Measurements from ENCODE around the gene TTC29. TPM values are rescaled to one million over a fixed set of nuclear protein-coding genes. Genes with fewer than 3 reads are reported as not detected.

The TTC29 gene
- total RNA-seq, 4 donors from 2014 or later, result not detected

GRCh38 chr4:146932116-146932515 lies 13.5 kb downstream of the TTC29 start:
- no peak for DNase-seq (ENCODE audit: low spot score)
- no peak for TF ChIP-seq CTCF (IDR thresholded peaks at IDR 0.05)
- ATAC-seq (ENCODE audit: low FRiP score), result no peak

DNA sequence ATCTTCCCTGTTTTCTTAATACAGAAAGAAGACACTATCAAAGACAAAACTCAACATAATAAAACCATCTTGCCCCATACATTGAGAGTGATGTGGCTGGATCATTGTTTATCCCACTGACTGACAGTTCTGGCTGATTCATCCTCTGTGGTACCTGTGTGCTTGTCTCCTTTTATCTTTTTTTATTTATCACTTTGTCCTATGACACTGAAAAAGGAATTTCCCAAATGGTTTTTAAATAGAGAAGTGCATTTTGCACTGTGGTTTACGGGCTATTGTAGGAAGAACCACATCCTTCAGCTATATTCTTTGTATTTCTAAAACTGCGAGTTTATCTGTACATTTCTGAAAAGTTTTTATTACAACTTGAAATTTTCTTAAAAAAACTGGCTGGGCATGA lies 15.0 kb downstream of the TTC29 start:
- TF ChIP-seq CTCF (IDR thresholded peaks at IDR 0.05), result no peak
- DNase-seq (ENCODE audit: low spot score) (no peak), ATAC-seq (ENCODE audit: low FRiP score) (no peak)

GRCh38 chr4:146927695-146928094 lies 18.0 kb downstream of the TTC29 start:
- DNase-seq (ENCODE audit: low spot score) (no peak), ATAC-seq (ENCODE audit: low FRiP score) (no peak)
- no peak for TF ChIP-seq CTCF (IDR thresholded peaks at IDR 0.05)

GRCh38 chr4:146916479-146917076 lies 29.1 kb downstream of the TTC29 start:
- no peak for TF ChIP-seq CTCF (IDR thresholded peaks at IDR 0.05)
- no peak for ATAC-seq (ENCODE audit: low FRiP score)

DNA sequence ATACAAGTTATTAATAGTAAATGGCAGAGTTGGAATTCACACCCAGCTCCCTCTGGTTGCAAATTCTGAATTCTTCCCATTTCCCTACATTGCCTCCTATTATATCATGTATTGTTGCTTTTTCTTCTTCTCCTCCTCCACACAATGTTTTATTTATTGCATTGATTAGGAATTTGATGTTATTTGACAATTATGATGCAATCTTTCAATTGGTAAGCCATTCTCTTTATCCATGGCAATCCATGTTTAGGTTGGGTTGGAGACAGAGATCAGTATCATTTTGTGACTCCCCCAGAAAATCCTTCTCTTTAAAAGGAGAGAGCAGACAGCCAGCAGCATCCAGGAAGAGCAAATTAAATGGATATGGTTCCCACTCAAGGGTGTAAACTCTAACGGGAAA lies 30.5 kb downstream of the TTC29 start:
- DNase-seq (ENCODE audit: low spot score), result no peak
- TF ChIP-seq CTCF (IDR thresholded peaks at IDR 0.05), result no peak
- no peak for ATAC-seq (ENCODE audit: low FRiP score)

More at GRCh38 chr4:146916479-146917076, 29.1 kb downstream of the TTC29 start:
- DNase-seq (ENCODE audit: low spot score), result no peak

- ATAC-seq (ENCODE audit: low FRiP score) (no peak), DNase-seq (ENCODE audit: low spot score) (no peak)
- TF ChIP-seq CTCF (IDR thresholded peaks at IDR 0.05), result no peak
Observed at GRCh38 chr4:146900295-146900694, 45.4 kb downstream of the TTC29 start.

DNA sequence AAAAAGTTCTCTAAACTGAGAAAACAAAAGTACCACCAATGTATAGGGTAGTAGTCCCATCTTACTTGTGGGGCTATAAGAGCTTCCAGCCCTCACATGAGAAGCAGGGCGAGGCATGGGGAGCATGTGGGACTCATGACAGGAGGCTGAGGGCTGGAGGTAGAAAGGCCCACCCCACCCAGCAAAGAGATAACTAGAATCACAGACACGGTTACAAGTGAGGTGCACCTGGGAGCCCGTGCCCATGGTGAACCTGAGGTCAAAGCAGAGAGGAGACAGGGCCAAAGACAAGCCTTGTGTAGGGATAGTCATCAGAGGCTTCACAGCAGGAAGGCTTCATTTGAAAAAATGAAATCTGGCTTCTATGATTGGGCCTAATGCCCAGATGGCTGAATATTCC lies 55.4 kb downstream of the TTC29 start:
- DNase-seq (ENCODE audit: low spot score) (no peak), ATAC-seq (ENCODE audit: low FRiP score) (no peak)
- TF ChIP-seq CTCF (IDR thresholded peaks at IDR 0.05), result no peak

All from omental fat pad (tissue), 4 donors.